ENCODE data around the gene SMAD2.

The SMAD2 gene

GRCh38 chr18:47908592-47908991 lies 21.9 kb downstream of the SMAD2 start:
- Histone ChIP-seq H3K4me3 (ENCODE audit: low read length, poor library complexity, severe bottlenecking) (no peak overlapping the region), H2AFZ (ENCODE audit: low read length) (no peak overlapping the region), H3K36me3 (ENCODE audit: insufficient read depth, low read length) (peaks cover 33% of the 10 kb centered on the region; the same call in 1 of the 2 replicates), H3K27me3 (ENCODE audit: insufficient read depth, low read length, poor library complexity, severe bottlenecking) (no peaks in the 10 kb centered on the region), H3F3A (ENCODE audit: low read depth) (peaks cover 10% of the 10 kb centered on the region; the same call in 1 of the 2 replicates), H3K4me1 (ENCODE audit: insufficient read depth, low read length, poor library complexity, severe bottlenecking) (peaks cover 24% of the 10 kb centered on the region), H3K9me3 (ENCODE audit: insufficient read depth, low read depth, low read length) (peaks cover 22% of the 10 kb centered on the region; the same call in 1 of the 2 replicates), H3K4me2 (ENCODE audit: low read depth, low read length, poor library complexity, severe bottlenecking) (no peak overlapping the region), H3K9me2 (replicated peaks; ENCODE audit: low read depth, low read length) (no peaks in the 10 kb centered on the region), H3K79me2 (ENCODE audit: insufficient read depth, low read length) (peaks cover 97% of the 10 kb centered on the region), H4K20me1 (ENCODE audit: insufficient read depth, low read length, poor library complexity, severe bottlenecking) (peaks cover 78% of the 10 kb centered on the region), H3K9ac (ENCODE audit: low read depth, low read length, poor library complexity, severe bottlenecking) (no peak overlapping the region)
- TF ChIP-seq CTCF (conservative IDR thresholded peaks at IDR 0.05; ENCODE audit: low read length) (no peak), EZH2phosphoT487 (IDR thresholded peaks at IDR 0.05; ENCODE audit: borderline replicate concordance) (no peak)

- peaks cover 3% of the 10 kb centered on the region; the same call in 1 of the 2 replicates for H3F3A ChIP-seq (ENCODE audit: low read depth)
- peaks cover 78% of the 10 kb centered on the region for H4K20me1 ChIP-seq (ENCODE audit: insufficient read depth, low read length, poor library complexity, severe bottlenecking)
- peaks cover 100% of the 10 kb centered on the region for H3K79me2 ChIP-seq (ENCODE audit: insufficient read depth, low read length)
- no peak overlapping the region for H3K4me2 ChIP-seq (ENCODE audit: low read depth, low read length, poor library complexity, severe bottlenecking)
- no peak overlapping the region for H3K4me3 ChIP-seq (ENCODE audit: low read length, poor library complexity, severe bottlenecking)
- no peak for TF ChIP-seq EZH2phosphoT487 (IDR thresholded peaks at IDR 0.05; ENCODE audit: borderline replicate concordance)
- TF ChIP-seq CTCF (conservative IDR thresholded peaks at IDR 0.05; ENCODE audit: low read length) = no peak
- H3K36me3 ChIP-seq (ENCODE audit: insufficient read depth, low read length) = peaks cover 38% of the 10 kb centered on the region; the same call in 1 of the 2 replicates
- H3K27me3 ChIP-seq (ENCODE audit: insufficient read depth, low read length, poor library complexity, severe bottlenecking) = no peaks in the 10 kb centered on the region
- H2AFZ ChIP-seq (ENCODE audit: low read length) = no peak overlapping the region
- H3K9ac ChIP-seq (ENCODE audit: low read depth, low read length, poor library complexity, severe bottlenecking) = no peak overlapping the region
- peaks cover 21% of the 10 kb centered on the region for H3K4me1 ChIP-seq (ENCODE audit: insufficient read depth, low read length, poor library complexity, severe bottlenecking)
- H3K9me3 ChIP-seq (ENCODE audit: insufficient read depth, low read depth, low read length) = peaks cover 28% of the 10 kb centered on the region; the same call in 1 of the 2 replicates
- no peaks in the 10 kb centered on the region for H3K9me2 ChIP-seq (replicated peaks; ENCODE audit: low read depth, low read length)
These were observed 24.1 kb downstream of the SMAD2 start for GRCh38 chr18:47906408-47906807.

DNA sequence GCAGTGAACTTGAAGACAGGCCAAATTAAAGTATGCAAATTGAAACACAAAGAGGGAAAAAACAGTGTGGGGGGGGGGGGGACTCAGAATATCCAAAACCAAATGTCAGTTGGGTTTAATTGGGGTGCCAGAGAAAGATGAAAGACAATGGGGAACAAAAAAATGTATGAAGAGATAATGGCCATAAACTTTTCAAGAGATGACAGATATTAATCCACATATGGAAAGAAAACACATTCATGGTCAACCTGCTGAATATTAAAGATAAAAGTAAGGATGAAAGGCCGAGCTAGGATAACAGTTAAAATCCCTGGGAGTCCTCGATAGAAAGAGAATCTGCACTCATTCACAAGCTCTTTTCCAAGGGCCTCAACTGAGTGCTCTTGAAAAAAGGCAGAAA lies 26.6 kb downstream of the SMAD2 start:
- Histone ChIP-seq H4K20me1 (ENCODE audit: insufficient read depth, low read length, poor library complexity, severe bottlenecking) (peaks cover 77% of the 10 kb centered on the region), H3K9ac (ENCODE audit: low read depth, low read length, poor library complexity, severe bottlenecking) (no peak overlapping the region), H3K4me1 (ENCODE audit: insufficient read depth, low read length, poor library complexity, severe bottlenecking) (peaks cover 23% of the 10 kb centered on the region), H3F3A (ENCODE audit: low read depth) (0 out of 2 replicates have a peak, but pooled peaks cover 3% of the 10 kb centered on the region), H2AFZ (ENCODE audit: low read length) (no peak overlapping the region), H3K9me3 (ENCODE audit: insufficient read depth, low read depth, low read length) (peaks cover 28% of the 10 kb centered on the region; the same call in 1 of the 2 replicates), H3K4me2 (ENCODE audit: low read depth, low read length, poor library complexity, severe bottlenecking) (no peak overlapping the region), H3K4me3 (ENCODE audit: low read length, poor library complexity, severe bottlenecking) (no peak overlapping the region), H3K36me3 (ENCODE audit: insufficient read depth, low read length) (peaks cover 34% of the 10 kb centered on the region), H3K27me3 (ENCODE audit: insufficient read depth, low read length, poor library complexity, severe bottlenecking) (no peaks in the 10 kb centered on the region), H3K79me2 (ENCODE audit: insufficient read depth, low read length) (peaks cover 100% of the 10 kb centered on the region), H3K9me2 (replicated peaks; ENCODE audit: low read depth, low read length) (no peaks in the 10 kb centered on the region)
- no peak for TF ChIP-seq EZH2phosphoT487 (IDR thresholded peaks at IDR 0.05; ENCODE audit: borderline replicate concordance)
- no peak for TF ChIP-seq CTCF (conservative IDR thresholded peaks at IDR 0.05; ENCODE audit: low read length)

Measured in Loucy (cell line).